ENCODE data around the gene BPIFB2.

DNA sequence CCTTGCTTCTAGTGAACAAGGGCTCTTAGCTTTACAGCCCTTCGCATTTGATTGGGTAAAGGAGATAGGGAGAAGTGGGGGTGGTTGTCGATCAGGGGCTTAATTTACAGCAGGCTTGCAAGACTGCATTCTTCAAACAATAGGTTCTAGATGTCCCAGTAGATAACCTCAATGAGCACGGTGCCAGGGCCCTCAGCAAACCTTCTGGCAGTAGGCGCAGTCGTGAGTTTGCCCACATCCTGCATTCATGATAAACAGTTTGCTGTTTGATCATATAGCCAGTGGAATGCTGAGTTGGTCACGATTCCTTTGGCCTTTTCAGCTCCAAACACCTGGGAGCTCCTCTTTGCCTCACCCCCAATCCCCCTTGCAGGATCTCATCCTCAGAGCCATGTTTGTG is 30.8 kb upstream of the BPIFB2 start:
- no peak for TF ChIP-seq GATA2 (IDR thresholded peaks at IDR 0.05; ENCODE audit: low read depth, low read length)
- TF ChIP-seq GATA3 (IDR thresholded peaks at IDR 0.05; ENCODE audit: low read depth, low read length), result no peak
